ENCODE results near the gene NCAPD2. TPM values are rescaled to one million over a fixed set of nuclear protein-coding genes. Genes with fewer than 3 reads are reported as not detected.
A peak's percentile ranks its signal among the peaks of the same experiment; 100 is the strongest.

The NCAPD2 gene
- polyA plus RNA-seq, 3 donors = 6.2 to 15.0 (median 8.3) TPM

GRCh38 chr12:6540181-6540877 lies 46.4 kb downstream of the NCAPD2 start:
- Histone ChIP-seq H3K36me3 (replicated peaks in 1 of 2; ENCODE audit: control insufficient read depth in 1 of 2, insufficient read depth in 2 of 2, low read length in 2 of 2) (peaks cover 78 to 80% of the 10 kb centered on the region in 2 donors), H2AFZ (ENCODE audit: insufficient read depth, low read depth, low read length, poor library complexity, severe bottlenecking) (no peak overlapping the region), H3K9ac (ENCODE audit: insufficient read depth, low read length, poor library complexity, severe bottlenecking) (no peak overlapping the region), H3K27ac (ENCODE audit: low read depth in 1 of 2, low read length in 2 of 2) (peak overlapping the region; percentile 29 to 46), H3K4me3 (replicated peaks in 1 of 3; ENCODE audit: low read depth in 2 of 3, low read length in 3 of 3) (peak overlapping the region in 1 of 3 experiments; percentile 23), H3K4me2 (replicated peaks; ENCODE audit: extremely low read depth, low read length, poor library complexity, severe bottlenecking) (peak overlapping the region; percentile 45), H4K20me1 (ENCODE audit: insufficient read depth, low read length) (peaks cover 85% of the 10 kb centered on the region), H3K79me2 (ENCODE audit: insufficient read depth, low read length) (peaks cover 53% of the 10 kb centered on the region), H3K4me1 (ENCODE audit: control insufficient read depth in 1 of 2, insufficient read depth in 2 of 2, low read length in 2 of 2) (peaks cover 55 to 71% of the 10 kb centered on the region in 2 donors), H3K9me3 (replicated peaks in 1 of 2; ENCODE audit: control insufficient read depth in 1 of 2, insufficient read depth in 1 of 2, low read length in 2 of 2) (no peaks in the 10 kb centered on the region), H3K27me3 (ENCODE audit: control insufficient read depth in 2 of 2, insufficient read depth in 2 of 2, low read length in 2 of 2) (no peaks in the 10 kb centered on the region)
- Mint-ChIP-seq H3K27me3 (ENCODE audit: low read depth in 3 of 3) (peaks cover 0 to 2% (median 2%) of the 10 kb centered on the region in 3 donors), H3K27ac (peak overlapping the region; percentile 65 to 90 (median 80)), H3K36me3 (peaks cover 72 to 89% of the 10 kb centered on the region in 2 donors), H3K4me3 (peak overlapping the region; percentile 50 to 83), H3K4me1 (peaks cover 70% of the 10 kb centered on the region), H3K9me3 (no peaks in the 10 kb centered on the region)
- peak in 2 of 3 donors; percentile 62 to 69 for DNase-seq
- intact Hi-C loops (cut with micrococcal nuclease) = loop anchor here in 1 of 2 donors (5.0 kb wide), 1 partner anchor 118 kb away; no protein-coding TSS in a partner anchor
- TF ChIP-seq CTCF (IDR thresholded peaks at IDR 0.05) = no peak
- WGBS (ENCODE audit: insufficient coverage) = 18% methylated on average over 26 of the region's 35 CpGs

- Histone ChIP-seq H2AFZ (ENCODE audit: insufficient read depth, low read depth, low read length, poor library complexity, severe bottlenecking) (no peak overlapping the region), H3K27ac (ENCODE audit: low read depth in 1 of 2, low read length in 2 of 2) (peak overlapping the region in 1 of 2 donors; percentile 66), H3K27me3 (ENCODE audit: control insufficient read depth in 2 of 2, insufficient read depth in 2 of 2, low read length in 2 of 2) (no peaks in the 10 kb centered on the region), H4K20me1 (ENCODE audit: insufficient read depth, low read length) (peaks cover 79% of the 10 kb centered on the region), H3K4me1 (ENCODE audit: control insufficient read depth in 1 of 2, insufficient read depth in 2 of 2, low read length in 2 of 2) (peaks cover 43 to 58% of the 10 kb centered on the region in 2 donors), H3K9me3 (replicated peaks in 1 of 2; ENCODE audit: control insufficient read depth in 1 of 2, insufficient read depth in 1 of 2, low read length in 2 of 2) (no peaks in the 10 kb centered on the region), H3K9ac (ENCODE audit: insufficient read depth, low read length, poor library complexity, severe bottlenecking) (no peak overlapping the region), H3K4me2 (replicated peaks; ENCODE audit: extremely low read depth, low read length, poor library complexity, severe bottlenecking) (no peak overlapping the region), H3K36me3 (replicated peaks in 1 of 2; ENCODE audit: control insufficient read depth in 1 of 2, insufficient read depth in 2 of 2, low read length in 2 of 2) (peaks cover 81 to 85% of the 10 kb centered on the region in 2 donors), H3K4me3 (replicated peaks in 1 of 3; ENCODE audit: low read depth in 2 of 3, low read length in 3 of 3) (no peak overlapping the region), H3K79me2 (ENCODE audit: insufficient read depth, low read length) (peaks cover 52% of the 10 kb centered on the region)
- Mint-ChIP-seq H3K4me1 (peaks cover 59% of the 10 kb centered on the region), H3K4me3 (no peak overlapping the region), H3K36me3 (peaks cover 79 to 94% of the 10 kb centered on the region in 2 donors), H3K27ac (peak overlapping the region; percentile 48 to 90 (median 76)), H3K9me3 (no peaks in the 10 kb centered on the region), H3K27me3 (ENCODE audit: low read depth in 3 of 3) (peaks cover 0 to 2% (median 0%) of the 10 kb centered on the region in 3 donors)
- TF ChIP-seq CTCF (IDR thresholded peaks at IDR 0.05) = no peak
- intact Hi-C loops (cut with micrococcal nuclease) = loop anchor here in 1 of 2 donors (5.0 kb wide), 1 partner anchor 119 kb away; no protein-coding TSS in a partner anchor
- 93% methylated on average over 26 of the region's 26 CpGs for WGBS (ENCODE audit: insufficient coverage)
- no peak for DNase-seq
Measured at GRCh38 chr12:6541371-6542165, 47.7 kb downstream of the NCAPD2 start.

All from CD14-positive monocyte (primary cell).